Measurements from ENCODE around the gene CHAC2. TPM values are rescaled to one million over a fixed set of nuclear protein-coding genes. Genes with fewer than 3 reads are reported as not detected.
"Not testable (repeated sequence)": the region's sequence is repeated elsewhere in the genome, so short reads cannot be mapped to it uniquely, and the experiment has no call there.

CHAC2 gene
- total RNA-seq, 1 experiment from 2014 or later = 10.5 TPM

DNA sequence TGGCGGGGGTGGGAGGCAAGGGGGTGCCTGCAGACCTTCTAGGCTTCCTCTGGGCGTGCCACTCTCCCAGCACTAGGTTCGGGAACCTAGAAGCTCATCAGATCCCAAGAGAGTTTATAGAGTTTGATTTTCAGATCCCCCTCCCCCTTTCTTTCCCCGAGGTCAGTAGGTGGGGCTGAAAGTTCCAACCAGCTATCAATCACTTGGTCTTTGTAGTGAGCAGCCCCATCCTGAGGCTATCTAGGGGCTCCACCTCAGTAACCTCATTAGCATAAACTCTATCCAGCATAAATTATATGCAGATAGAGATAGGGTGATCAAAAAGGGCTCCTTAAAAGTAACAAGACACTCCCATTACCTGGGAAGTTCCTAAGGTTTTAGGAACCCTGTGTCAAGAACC is 52.0 kb downstream of the CHAC2 start:
- DNase-seq (ENCODE audit: unreplicated experiment) = no peak
- H3K4me1 Mint-ChIP-seq (ENCODE audit: insufficient read depth, unreplicated experiment) = no peaks in the 10 kb centered on the region
- H3K27ac Mint-ChIP-seq (ENCODE audit: low read depth, unreplicated experiment) = no peak overlapping the region
- no peaks in the 10 kb centered on the region for H3K27me3 Mint-ChIP-seq (ENCODE audit: insufficient read depth, unreplicated experiment)
- TF ChIP-seq CTCF (IDR thresholded peaks at IDR 0.05; ENCODE audit: unreplicated experiment) = no peak
- peaks cover 53% of the 10 kb centered on the region for H3K36me3 Mint-ChIP-seq (ENCODE audit: insufficient read depth, unreplicated experiment)
- H3K9me3 Mint-ChIP-seq (ENCODE audit: unreplicated experiment) = no peaks in the 10 kb centered on the region
- ChIA-PET CTCF (interaction anchor here (0.5 kb wide), 1 partner anchor 93 kb away, joined by 3 read pairs; no protein-coding TSS in a partner anchor), POLR2A (interaction anchor here (0.6 kb wide), 1 partner anchor 49 kb away, joined by 3 read pairs; no protein-coding TSS in a partner anchor)
- BruUV-seq (replicated peaks) = no TSS peak
- no peak overlapping the region for H3K4me3 Mint-ChIP-seq (ENCODE audit: unreplicated experiment)
- intact Hi-C loops (cut with micrococcal nuclease) = no loop called here

- Mint-ChIP-seq H3K27me3 (ENCODE audit: insufficient read depth, unreplicated experiment) (no peaks in the 10 kb centered on the region), H3K4me1 (ENCODE audit: insufficient read depth, unreplicated experiment) (no peaks in the 10 kb centered on the region), H3K36me3 (ENCODE audit: insufficient read depth, unreplicated experiment) (peaks cover 49% of the 10 kb centered on the region), H3K4me3 (ENCODE audit: unreplicated experiment) (no peak overlapping the region), H3K27ac (ENCODE audit: low read depth, unreplicated experiment) (no peak overlapping the region), H3K9me3 (ENCODE audit: unreplicated experiment) (no peaks in the 10 kb centered on the region)
- TF ChIP-seq CTCF (IDR thresholded peaks at IDR 0.05; ENCODE audit: unreplicated experiment) = no peak
- DNase-seq (ENCODE audit: unreplicated experiment) = no peak
- BruUV-seq (replicated peaks) = no TSS peak
- intact Hi-C loops (cut with micrococcal nuclease) = no loop called here
- POLR2A ChIA-PET = interaction anchor here (1.2 kb wide), 1 partner anchor 10 kb away, joined by 3 read pairs; no protein-coding TSS in a partner anchor
- CTCF ChIA-PET = interaction anchor here (0.5 kb wide), 1 partner anchor 93 kb away, joined by 3 read pairs; no protein-coding TSS in a partner anchor
Observed at GRCh38 chr2:53820048-53820447, 52.4 kb downstream of the CHAC2 start.

GRCh38 chr2:53820711-53821110 is 53.1 kb downstream of the CHAC2 start:
- Mint-ChIP-seq H3K4me3 (ENCODE audit: unreplicated experiment) (no peak overlapping the region), H3K9me3 (ENCODE audit: unreplicated experiment) (no peaks in the 10 kb centered on the region), H3K36me3 (ENCODE audit: insufficient read depth, unreplicated experiment) (peaks cover 42% of the 10 kb centered on the region), H3K27ac (ENCODE audit: low read depth, unreplicated experiment) (no peak overlapping the region), H3K4me1 (ENCODE audit: insufficient read depth, unreplicated experiment) (no peaks in the 10 kb centered on the region), H3K27me3 (ENCODE audit: insufficient read depth, unreplicated experiment) (no peaks in the 10 kb centered on the region)
- DNase-seq (ENCODE audit: unreplicated experiment) = no peak
- BruUV-seq (replicated peaks) = no TSS peak
- POLR2A ChIA-PET = interaction anchor here (0.6 to 1.2 kb wide), 3 partner anchors 9 to 55 kb away, joined by 3 to 5 read pairs (median 5); no protein-coding TSS in a partner anchor
- TF ChIP-seq CTCF (IDR thresholded peaks at IDR 0.05; ENCODE audit: unreplicated experiment) = no peak
- CTCF ChIA-PET = no interaction called here
- intact Hi-C loops (cut with micrococcal nuclease) = no loop called here

GRCh38 chr2:53821810-53822209 is 54.2 kb downstream of the CHAC2 start:
- no peaks in the 10 kb centered on the region for H3K9me3 Mint-ChIP-seq (ENCODE audit: unreplicated experiment)
- H3K27me3 Mint-ChIP-seq (ENCODE audit: insufficient read depth, unreplicated experiment) = no peaks in the 10 kb centered on the region
- CTCF ChIA-PET = interaction anchor here (0.7 kb wide), 1 partner anchor 21 kb away, joined by 3 read pairs; no protein-coding TSS in a partner anchor
- no peak overlapping the region for H3K4me3 Mint-ChIP-seq (ENCODE audit: unreplicated experiment)
- intact Hi-C loops (cut with micrococcal nuclease) = no loop called here
- no TSS peak for BruUV-seq (replicated peaks)
- peaks cover 5% of the 10 kb centered on the region for H3K4me1 Mint-ChIP-seq (ENCODE audit: insufficient read depth, unreplicated experiment)
- no peak for DNase-seq (ENCODE audit: unreplicated experiment)
- peaks cover 31% of the 10 kb centered on the region for H3K36me3 Mint-ChIP-seq (ENCODE audit: insufficient read depth, unreplicated experiment)
- POLR2A ChIA-PET = no interaction called here
- no peak for TF ChIP-seq CTCF (IDR thresholded peaks at IDR 0.05; ENCODE audit: unreplicated experiment)
- no peak overlapping the region for H3K27ac Mint-ChIP-seq (ENCODE audit: low read depth, unreplicated experiment)

DNA sequence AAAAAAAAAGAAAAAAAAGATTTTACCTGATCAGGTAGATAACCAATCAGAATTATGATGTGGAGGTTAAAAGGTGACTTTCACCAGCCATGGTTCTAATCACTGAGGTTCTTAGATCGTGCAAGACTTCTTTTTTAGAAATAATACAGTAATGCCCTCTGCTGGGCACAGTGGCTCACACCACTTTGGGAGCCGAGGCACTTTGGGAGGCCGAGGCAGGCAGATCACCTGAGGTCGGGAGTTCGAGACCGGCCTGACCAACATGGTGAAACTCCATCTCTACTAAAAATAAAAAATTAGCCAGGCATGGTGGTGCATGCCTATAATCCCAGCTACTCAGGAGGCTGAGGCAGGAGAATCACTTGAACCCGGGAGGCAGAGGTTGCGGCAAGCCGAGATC is 56.0 kb downstream of the CHAC2 start:
- H3K4me3 Mint-ChIP-seq (ENCODE audit: unreplicated experiment); DNase-seq (ENCODE audit: unreplicated experiment); H3K9me3 Mint-ChIP-seq (ENCODE audit: unreplicated experiment); intact Hi-C loops (cut with micrococcal nuclease); H3K27me3 Mint-ChIP-seq (ENCODE audit: insufficient read depth, unreplicated experiment); H3K27ac Mint-ChIP-seq (ENCODE audit: low read depth, unreplicated experiment); BruUV-seq (replicated peaks): not testable (repeated sequence)
- CTCF ChIA-PET = interaction anchor here (0.6 to 0.8 kb wide), 2 partner anchors 45 to 954 kb away, joined by 3 read pairs; no protein-coding TSS in a partner anchor
- POLR2A ChIA-PET = interaction anchor here (0.6 kb wide), 1 partner anchor 11 kb away, joined by 3 read pairs; no protein-coding TSS in a partner anchor
- Mint-ChIP-seq H3K4me1 (ENCODE audit: insufficient read depth, unreplicated experiment) (peaks cover 11% of the 10 kb centered on the region), H3K36me3 (ENCODE audit: insufficient read depth, unreplicated experiment) (peaks cover 25% of the 10 kb centered on the region)
